Spleen (tissue), 7 donors: Measurements from ENCODE around the gene KCNE3.

Source experiments
- POLR2A ChIP-seq, 3 donors: fragments of 450-650 bp; IDR thresholded peaks; one replicate each; pipeline ENCODE4 v1.5.1; 2017; ENCODE audit warnings: antibody characterized with exemption in 3 of 3, mild to moderate bottlenecking in 1 of 3
- POLR2AphosphoS5 ChIP-seq, 3 donors: sonication (generic); formaldehyde crosslinking; IDR thresholded peaks; one replicate each; pipeline ENCODE4 v1.5.1; 2017; ENCODE audit warnings: antibody characterized with exemption in 3 of 3
- TF ChIP-seq, protein P1 (sequence below), 11 experiments: fragments of 200-600 bp in 7 of 11; fragments of 450-650 bp in 4 of 11; sonication (generic) in 4 of 11; IDR thresholded peaks in 8 of 11; conservative IDR thresholded peaks in 3 of 11; 1 replicate in 7 of 11; 2 replicates in 4 of 11; pipeline versions ENCODE4 v1.4.0 to v1.8.0; 2016 to 2021; ENCODE audit warnings: antibody characterized with exemption in 11 of 11, inconsistent platforms in 4 of 11, mild to moderate bottlenecking in 1 of 11
- donor health status: DM: no; HTN: no; CAD: no; lungs with moderate emphysema.
- donor health status: DM: no; HTN: no; CAD: no.
- donor health status: DM: no; HTN: no; CAD: no.

DNA sequence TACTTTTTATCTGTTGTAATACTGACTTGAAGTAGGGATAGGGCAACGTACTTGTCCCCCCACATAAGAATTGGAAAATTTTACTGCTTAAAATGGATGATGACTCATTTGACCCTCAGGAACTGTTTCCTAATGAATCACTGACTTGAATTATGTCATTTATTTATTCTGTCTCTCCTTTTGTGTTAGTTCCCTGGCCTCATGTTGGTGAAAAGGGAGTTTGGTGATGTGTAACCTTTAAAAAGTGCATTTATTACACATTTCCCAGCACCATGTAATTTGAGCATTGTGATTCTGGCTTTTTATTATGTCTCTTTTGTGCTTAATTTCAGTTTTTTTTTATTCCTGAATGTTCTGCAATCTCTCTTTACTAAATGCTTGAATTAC lies 48.8 kb downstream of the KCNE3 start:
- TF ChIP-seq, protein P1, sequence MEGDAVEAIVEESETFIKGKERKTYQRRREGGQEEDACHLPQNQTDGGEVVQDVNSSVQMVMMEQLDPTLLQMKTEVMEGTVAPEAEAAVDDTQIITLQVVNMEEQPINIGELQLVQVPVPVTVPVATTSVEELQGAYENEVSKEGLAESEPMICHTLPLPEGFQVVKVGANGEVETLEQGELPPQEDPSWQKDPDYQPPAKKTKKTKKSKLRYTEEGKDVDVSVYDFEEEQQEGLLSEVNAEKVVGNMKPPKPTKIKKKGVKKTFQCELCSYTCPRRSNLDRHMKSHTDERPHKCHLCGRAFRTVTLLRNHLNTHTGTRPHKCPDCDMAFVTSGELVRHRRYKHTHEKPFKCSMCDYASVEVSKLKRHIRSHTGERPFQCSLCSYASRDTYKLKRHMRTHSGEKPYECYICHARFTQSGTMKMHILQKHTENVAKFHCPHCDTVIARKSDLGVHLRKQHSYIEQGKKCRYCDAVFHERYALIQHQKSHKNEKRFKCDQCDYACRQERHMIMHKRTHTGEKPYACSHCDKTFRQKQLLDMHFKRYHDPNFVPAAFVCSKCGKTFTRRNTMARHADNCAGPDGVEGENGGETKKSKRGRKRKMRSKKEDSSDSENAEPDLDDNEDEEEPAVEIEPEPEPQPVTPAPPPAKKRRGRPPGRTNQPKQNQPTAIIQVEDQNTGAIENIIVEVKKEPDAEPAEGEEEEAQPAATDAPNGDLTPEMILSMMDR (IDR thresholded peaks at IDR 0.05 in 8 of 11, conservative IDR thresholded peaks at IDR 0.05 in 3 of 11): no peak
- TF ChIP-seq POLR2AphosphoS5 (IDR thresholded peaks at IDR 0.05): no peak
- TF ChIP-seq POLR2A (IDR thresholded peaks at IDR 0.05): no peak
